ENCODE data around the gene SS18L1.
A peak's percentile ranks its signal among the peaks of the same experiment; 100 is the strongest.

SS18L1 gene

DNA sequence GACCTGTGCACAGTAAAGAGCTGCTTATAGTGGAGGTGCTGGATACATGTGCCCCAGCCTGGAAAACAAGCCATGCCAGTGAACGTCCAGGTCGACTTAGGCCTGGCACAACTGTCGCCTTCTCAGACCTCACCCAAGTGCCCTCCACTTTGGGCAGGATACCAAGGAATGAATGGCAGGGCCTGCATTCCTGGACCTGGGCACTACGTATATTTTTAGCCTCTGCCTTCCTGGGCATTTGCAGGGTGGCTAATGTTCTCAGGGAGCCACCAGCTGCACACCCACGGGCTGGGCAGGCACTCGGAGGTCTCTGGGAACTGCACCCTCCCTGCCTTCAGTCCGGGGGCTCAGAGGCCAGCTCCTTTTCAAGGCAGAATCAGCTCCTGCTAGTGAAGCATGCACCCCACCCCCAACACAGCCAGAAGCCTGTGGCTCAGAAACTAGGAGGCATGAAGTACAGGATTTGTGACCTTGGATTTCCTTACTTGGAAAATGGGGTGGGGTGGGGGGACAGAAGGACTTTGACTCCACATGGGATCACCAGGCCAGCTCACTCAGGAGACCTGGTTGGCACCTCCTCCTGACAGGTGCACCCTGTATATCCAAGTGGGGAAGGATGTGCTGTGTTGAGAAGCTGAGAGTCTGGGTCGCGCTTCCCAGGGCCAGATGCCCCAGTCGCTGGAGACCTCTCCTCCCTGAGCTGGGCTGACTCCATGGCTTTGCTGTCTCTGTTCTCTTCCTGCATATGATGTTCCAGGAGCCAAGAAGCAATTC, 23.8 kb upstream of the SS18L1 start:
- DNase-seq (ENCODE audit: low read depth in 2 of 3, low spot score in 1 of 3): no peak

DNA sequence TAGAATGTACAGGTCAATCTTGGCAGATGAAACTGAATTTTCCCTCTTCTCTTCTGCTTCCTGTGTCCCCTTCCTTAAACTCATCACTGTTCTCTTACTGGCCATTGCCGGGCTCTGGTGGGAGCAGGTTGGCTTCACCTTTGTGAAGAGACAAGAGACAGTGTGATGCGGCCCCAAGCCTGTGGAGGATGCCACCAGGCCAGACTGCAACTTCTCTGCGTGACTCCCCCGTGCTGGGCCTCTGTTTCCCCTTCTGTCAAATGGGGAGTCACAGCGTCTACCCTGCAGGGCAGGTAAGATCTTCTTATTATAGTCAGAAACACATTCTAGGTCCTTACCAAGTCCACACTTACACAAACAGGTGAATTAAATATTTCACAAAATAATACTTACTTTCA, 23.2 kb upstream of the SS18L1 start:
- no peak for DNase-seq (ENCODE audit: low read depth in 2 of 3, low spot score in 1 of 3)

DNA sequence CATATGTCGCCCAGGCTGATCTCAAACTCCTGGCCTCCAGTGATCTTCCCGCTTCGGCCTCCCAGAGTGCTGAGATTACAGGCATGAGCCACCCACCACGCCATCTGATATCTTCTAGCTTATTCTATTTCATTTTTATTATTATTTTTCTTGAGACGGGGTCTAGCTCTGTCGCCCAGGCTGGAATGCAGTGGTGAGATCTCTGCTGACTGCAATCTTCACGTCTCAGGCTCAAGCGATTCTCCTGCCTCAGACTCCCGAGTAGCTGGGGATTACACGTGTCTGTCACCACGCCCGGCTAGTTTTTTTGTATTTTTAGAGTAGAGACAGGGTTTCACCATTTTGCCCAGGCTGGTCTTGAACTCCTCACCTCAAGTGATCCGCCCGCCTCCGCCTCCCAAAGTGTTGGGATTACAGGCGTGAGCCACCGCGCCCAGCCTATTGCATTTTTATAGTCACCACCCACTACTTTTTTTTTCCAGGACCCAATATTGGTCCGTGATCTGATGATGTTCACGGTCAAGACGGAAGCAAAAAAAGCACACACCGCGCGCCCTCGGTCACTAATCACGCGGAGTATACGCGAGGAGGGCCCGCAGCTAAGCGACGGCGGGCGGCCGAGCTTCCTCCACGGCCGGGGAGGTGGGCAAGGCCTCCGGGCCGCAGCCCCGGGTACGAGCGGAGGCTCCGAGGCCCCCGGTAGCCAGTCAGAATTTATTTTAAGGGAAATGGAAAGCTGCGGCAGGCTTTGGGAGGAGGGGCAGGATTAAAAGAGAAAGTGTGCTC, 22.4 kb upstream of the SS18L1 start:
- no peak for DNase-seq (ENCODE audit: low read depth in 2 of 3, low spot score in 1 of 3)

DNA sequence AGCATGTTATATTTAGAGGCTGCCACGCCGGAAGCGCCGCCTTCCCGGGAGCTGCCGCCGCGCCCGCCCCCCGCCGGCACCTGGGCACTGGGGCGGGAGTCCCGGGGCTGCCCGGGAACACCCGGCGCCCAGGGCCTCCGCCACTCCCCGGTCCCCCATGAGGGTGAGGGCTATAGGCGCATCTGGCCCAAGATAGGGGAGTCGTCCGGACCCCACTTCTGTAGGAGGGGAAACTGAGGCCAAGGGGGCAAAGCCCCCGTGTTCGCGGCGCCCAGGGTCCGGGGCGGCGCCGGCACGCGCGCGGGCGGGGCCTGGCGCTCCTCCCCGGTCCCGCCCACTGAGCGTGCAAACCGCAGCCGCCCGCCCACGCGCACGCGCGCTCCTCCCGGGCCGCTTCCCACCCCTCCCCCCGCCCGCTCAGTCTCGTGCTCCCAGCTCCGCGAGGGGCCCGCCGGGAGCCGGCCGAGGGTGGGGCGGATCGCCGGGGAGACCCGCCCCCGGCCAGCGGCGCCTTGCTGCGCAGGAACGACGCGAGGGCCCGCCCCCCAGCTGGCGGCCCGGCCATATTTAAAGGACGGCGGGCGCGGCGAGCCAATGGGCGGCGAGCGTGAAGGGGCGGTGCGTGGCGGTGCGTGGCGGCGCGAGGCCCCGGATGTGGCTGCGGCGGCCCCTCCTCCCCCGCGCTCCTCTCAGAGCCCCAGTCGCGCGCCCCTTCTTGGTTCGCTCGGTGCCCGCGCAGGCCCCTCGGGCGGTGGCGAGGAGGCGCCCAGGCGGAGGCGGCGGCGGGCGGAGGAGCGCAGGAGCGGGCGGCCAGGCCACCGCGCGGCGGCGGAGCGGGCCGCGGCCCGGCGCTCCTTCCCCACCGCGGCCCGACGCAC, 21.6 kb upstream of the SS18L1 start, which contains the start of gene LSM14B:
Gene LSM14B, plus strand, starts transcription at position 700 of the 878 bp plus-strand sequence. CDS start 192 bp downstream, outside the sequence.
- peak; percentile 94 to 97 (median 95) for DNase-seq (ENCODE audit: low read depth in 2 of 3, low spot score in 1 of 3)

DNA sequence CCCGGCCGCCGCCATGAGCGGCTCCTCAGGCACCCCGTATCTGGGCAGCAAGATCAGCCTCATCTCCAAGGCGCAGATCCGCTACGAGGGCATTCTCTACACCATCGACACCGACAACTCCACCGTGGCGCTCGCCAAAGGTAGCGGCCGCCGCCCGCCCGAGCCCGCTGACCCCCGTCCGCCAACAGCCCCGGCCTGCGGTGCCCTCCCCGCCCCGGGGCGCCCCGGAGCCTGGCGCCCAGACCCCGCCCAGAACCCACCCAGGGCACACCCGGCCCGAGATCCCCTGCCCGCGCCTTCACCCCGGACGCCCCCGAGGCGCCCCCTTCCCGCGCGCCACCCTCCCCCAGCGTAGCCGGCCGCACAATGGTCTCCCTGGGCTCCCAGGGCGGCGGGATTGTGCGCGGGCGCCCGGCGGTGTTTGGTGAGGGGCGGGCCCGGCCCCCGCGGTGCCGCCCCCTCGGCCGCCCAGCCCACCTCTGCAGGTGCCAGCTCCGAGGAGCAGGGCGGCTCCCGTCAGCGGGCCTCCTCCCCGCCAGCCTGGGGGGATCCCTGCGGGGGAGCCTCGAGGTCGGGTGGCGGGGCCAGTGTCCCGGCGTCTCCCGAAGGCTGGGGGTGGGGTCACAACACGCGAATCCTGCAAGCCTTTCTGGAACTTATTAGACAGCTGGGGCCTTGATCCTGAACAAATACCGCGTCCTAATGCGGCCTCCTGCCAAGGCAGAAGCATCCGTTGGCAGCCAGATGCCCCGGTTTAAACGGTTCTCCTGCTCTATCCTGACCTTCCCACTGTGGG, 20.7 kb upstream of the SS18L1 start:
- DNase-seq (ENCODE audit: low read depth in 2 of 3, low spot score in 1 of 3): no peak

DNA sequence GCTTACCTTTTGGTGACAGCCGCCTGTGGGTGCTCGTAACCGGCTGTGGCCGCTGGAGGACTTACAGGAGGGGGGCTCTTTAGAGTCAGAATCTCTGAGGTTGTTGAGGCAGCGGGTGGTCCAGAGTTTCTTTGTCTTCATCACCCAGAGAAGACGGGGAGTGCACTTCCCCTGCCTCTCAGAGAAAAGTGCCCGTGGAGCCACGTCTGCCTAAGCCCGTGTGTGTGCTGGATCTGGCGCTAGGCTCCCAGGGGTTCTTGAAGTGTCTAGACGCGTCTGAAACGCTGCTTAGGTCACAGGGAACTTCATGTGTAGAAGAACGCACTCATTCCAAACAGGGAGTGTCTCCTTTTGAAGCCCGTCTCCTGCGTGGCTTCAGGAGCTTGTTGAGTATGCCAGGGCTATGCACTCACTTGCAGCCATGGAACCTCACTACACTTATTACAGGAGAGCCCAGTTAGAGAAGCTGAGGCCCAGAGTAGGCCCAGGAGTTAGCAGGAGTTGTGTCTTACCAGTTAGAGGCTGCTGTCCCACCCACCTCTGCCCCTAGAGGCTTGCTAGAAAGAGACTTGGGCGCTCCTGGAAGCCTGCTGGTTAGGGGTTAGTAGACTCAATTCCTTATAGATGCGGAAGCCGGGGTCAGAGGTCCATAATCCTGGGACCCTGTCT, 20.0 kb upstream of the SS18L1 start:
- DNase-seq (ENCODE audit: low read depth in 2 of 3, low spot score in 1 of 3): no peak

DNA sequence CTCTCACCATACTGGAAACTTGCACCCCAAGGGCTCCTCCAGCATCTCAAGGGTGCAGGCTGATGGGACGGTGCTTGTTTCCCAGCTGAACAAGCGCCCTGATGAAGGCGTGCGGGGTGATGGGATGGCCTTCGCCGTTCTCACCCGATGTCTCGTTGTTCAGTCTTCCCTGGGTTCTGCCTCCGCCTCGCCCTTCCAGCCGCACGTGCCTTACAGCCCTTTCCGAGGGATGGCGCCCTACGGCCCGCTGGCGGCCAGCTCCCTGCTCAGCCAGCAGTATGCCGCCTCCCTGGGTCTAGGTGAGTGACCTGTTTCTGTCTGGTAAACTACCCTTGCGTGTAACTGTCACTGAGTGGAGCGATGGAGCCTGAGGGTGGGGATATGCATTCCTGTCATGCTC, 17.4 kb upstream of the SS18L1 start:
- DNase-seq (ENCODE audit: low read depth in 2 of 3, low spot score in 1 of 3): no peak

DNA sequence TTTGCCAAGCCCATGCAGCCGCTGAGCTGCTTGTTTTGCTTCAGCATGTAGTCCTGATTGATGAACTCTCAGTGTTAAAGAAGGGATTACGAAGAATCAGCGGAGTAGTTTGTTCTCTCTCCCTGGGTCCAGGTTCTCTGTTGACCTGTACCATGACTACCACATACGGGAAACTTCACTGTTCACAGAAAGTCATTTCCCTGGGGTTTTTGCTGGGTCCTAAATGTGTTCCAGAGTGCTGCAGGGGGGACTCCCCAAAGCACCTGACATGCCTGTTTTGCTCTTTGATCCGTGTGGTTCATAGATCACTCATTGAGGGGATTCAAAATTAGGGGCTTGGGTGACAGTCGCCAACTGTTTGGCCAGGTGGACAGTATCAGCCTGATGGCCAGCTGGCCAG, 15.8 kb upstream of the SS18L1 start:
- no peak for DNase-seq (ENCODE audit: low read depth in 2 of 3, low spot score in 1 of 3)

DNA sequence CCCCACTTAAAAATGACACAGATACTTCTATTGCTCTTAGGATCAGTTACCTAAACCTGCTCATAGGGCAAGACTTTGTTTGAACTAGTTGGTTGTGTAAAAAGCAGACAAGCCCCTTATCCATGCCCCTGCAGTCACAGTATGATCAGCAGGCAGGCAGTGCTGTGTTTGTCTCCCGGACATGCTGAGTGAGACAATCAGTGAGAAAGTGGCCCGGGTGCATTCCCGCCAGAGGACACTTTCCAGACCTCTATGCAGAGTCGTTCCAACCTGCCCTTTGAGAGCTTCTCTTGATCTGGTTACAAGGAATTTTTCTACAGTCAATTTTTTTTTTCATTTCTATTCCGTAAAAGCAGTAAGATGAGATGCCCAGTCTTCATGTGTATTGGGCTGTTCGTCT, 15.1 kb upstream of the SS18L1 start:
- no peak for DNase-seq (ENCODE audit: low read depth in 2 of 3, low spot score in 1 of 3)

DNA sequence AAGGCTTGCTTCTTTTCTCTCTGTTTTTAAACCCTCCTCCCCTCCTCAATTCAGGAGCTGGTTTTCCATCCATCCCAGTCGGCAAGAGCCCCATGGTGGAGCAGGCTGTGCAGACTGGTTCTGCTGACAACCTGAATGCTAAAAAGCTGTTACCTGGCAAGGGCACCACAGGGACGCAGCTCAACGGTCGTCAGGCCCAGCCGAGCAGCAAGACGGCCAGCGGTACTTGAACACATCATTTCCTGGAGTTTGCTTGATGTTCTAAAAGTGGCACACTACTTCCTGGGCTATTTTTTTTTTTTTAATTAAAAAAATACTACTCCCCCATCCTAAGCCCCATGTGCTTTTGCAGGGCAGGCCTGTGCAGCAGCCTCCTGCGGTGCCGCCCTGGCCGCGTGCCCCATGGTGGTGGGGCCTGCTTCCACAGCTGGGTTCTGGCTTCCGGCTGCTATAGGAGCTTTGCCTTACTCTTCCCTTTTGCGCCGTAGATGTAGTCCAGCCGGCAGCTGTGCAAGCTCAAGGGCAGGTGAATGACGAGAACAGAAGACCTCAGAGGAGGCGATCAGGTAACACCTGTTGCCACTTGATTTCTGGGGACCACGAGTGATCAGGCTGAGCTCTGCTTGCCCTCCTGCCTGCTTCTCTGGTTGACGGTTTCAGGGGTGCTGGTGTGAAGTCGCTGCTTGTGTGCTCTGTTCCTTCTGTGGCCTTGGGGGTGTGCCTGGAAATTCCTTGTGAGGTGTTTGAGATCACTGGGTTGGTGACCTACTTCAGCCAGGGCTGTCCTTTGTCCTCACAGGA, 13.6 kb upstream of the SS18L1 start:
- no peak for DNase-seq (ENCODE audit: low read depth in 2 of 3, low spot score in 1 of 3)

DNA sequence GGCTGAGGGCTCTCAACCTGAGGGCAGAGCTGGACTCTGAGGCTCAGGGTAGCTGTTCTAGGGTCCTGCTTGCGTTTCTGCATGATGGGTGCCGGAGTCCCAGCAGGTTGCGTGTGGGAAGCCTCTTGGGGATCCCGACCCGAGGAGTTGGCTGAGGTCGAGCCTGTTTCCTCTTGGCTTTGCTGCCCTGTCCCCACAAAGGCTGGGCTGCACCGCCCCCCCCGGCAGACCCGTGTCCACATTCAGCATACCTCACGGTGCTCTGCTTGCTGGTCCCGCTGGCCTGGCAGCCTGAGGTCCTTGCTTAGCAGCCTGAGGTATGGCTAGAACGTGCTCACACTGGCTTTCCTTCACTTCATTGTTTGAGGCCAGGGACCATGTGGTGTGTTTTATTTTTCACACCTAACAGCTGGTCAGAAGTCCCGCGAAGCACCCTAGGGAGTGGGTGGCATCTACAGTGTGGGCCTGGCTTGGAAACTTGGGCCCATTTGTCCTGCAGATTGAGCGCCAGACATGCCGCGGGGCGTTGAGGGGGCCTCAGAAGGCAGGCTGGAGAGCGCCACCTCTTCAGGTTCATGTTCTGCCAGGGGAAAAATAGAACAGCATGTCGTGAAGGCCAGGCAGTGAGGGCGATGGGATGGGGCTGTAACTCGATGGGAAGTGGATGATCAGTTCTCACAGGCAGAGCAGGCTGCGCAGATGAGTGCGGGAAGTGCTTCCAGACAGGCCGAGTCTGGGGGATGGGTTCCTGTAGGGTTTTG, 11.8 kb upstream of the SS18L1 start:
- DNase-seq (ENCODE audit: low read depth in 2 of 3, low spot score in 1 of 3): no peak

DNA sequence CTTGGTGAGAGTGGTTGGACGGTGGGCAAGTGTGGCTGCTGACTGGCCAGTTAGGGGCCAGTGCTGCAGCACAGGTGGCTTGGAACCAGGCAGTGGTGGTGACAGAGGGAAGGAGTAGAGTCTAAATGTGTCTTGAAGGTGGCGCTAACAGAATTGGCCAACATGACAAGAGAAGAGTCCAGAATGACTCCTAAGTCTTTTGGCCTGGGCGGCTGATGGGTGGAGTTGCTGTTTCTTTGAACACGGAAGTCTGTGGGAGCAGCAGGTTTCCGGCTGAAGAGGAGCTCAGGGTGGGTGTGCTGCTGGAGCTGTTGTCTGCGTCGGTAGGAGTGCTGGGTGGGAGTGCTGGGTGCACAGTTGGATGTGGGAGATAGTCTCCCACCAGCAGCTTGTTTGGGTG, 11.1 kb upstream of the SS18L1 start:
- no peak for DNase-seq (ENCODE audit: low read depth in 2 of 3, low spot score in 1 of 3)

DNA sequence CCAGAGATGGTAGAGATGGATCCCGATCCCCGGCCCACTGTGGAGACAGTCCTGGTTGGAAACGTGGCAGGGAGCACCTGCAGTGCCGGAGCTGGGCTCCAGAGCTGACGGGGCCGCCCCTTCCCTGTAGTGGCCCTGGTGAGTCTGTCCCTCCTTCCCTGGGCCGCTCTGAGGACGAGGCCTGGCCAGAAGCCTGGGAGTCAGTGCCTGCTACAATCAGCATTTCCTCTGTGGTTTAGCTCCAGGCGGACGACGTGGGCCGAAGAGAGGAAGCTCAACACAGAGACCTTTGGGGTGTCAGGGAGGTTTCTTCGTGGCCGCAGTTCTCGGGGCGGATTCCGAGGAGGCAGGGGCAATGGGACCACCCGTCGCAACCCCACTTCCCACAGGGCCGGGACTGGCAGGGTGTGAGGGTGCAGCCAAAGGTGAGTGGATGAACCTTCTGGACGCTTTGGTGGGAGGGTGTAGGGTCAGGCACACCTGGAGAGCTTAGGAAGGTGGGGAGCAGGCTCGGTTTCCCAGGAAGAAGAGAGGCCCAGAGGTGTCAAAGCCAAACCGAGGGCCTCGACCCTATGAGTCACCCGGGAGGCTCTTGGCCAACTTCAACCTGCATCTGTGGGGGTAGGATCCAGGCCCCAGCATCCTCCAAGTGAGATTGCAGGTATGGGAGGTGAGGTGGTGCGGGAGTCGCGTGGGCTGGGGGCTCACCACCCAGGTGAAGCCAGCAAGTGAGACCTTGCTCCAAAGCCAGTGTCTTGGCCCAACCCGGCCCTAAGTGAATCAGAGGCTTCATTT, 10.3 kb upstream of the SS18L1 start:
- DNase-seq (ENCODE audit: low read depth in 2 of 3, low spot score in 1 of 3): no peak

DNA sequence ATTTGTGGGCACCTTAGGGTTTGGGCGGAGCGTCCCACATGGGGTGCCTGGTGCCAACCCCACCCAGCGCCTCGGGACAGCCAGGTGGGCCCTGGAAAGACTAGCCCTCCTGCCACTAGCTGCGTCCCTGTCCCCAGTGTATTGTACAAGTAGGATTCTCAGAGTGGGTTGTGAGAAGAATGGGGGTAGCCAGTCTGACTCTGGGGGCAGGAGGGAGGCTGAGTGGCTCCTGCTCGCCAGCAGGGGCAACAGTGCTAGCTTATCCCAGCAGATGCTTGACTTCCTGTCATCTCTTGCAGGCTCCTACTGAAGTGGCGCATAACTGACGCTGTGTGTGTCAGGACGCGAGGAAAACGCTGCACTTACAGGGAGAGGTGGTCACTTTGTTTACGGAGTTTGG, 9.7 kb upstream of the SS18L1 start:
- DNase-seq (ENCODE audit: low read depth in 2 of 3, low spot score in 1 of 3): no peak

DNA sequence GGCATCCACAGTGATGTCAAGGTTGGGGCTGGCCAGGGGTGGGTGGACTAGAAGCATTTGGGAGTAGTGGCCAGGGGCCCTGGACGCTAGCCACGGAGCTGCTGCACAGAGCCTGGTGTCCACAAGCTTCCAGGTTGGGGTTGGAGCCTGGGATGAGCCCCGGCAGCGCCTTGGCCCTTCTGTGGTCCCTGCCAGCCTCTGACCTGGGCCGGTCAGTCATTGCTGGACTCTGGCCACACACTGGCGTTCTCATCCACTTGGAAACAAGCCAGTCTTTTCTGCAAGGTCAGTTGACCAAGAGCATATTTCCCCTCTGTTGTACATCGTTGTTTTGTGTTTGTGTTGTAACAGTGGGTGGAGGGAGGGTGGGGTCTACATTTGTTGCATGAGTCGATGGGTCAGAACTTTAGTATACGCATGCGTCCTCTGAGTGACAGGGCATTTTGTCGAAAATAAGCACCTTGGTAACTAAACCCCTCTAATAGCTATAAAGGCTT, 8.8 kb upstream of the SS18L1 start:
- DNase-seq (ENCODE audit: low read depth in 2 of 3, low spot score in 1 of 3): no peak

DNA sequence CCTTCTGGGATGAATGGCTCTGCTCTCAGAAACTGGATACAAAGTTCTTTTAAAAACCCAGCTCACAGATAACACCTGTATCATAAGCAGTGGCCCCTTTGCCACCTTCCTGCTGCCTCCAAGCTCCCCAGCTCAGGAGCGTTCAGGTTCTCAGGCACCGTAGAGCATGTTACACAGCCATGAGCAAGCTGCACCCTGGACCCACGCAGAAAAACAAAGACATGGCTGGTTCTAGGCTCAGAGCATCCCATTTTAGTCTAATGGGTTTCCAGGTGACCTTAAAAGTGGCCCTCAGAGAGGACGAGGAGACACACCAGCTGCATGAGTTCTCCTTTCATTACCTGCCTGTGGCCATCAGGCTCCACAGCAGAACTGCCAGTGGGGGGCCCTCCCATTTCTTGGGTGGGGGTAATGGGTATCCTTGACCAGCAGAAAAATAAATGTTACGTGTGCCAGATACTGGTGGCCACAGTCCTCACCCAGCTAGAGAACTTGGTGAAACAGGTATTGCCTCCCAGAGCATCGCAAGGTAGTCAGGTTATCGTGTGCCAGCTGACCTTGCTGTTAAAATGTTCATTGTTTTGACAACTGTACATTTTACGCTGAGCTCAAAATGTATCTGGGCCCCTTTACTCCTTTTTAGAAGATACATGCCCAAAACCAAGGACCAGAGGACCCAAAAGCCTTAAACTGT, 7.8 kb upstream of the SS18L1 start:
- no peak for DNase-seq (ENCODE audit: low read depth in 2 of 3, low spot score in 1 of 3)
